PFSK-1 (cell line): ENCODE results near the gene GFRA4.

Experiments used
- POLR2AphosphoS5 ChIP-seq: IDR thresholded peaks from 2 replicates; pipeline ENCODE4 v1.6.1; 2012; ENCODE audit warnings: low read depth, mild to moderate bottlenecking, control low read depth, low read length, moderate library complexity
- TAF1 ChIP-seq: IDR thresholded peaks from 2 replicates; pipeline ENCODE4 v1.6.1; 2012; ENCODE audit warnings: low read length, control low read depth, borderline replicate concordance; ENCODE audit not compliant: insufficient read depth

- TF ChIP-seq POLR2AphosphoS5 (no peak), TAF1 (no peak)
Measured at GRCh38 chr20:3690413-3690812, 27.2 kb upstream of the GFRA4 start.
